GM12801 (cell line): ENCODE measurements around the gene PROK1.

Experiments
- CTCF ChIP-seq: IDR thresholded peaks from one replicate; pipeline ENCODE4 v1.5.1; 2011; ENCODE audit warnings: control low read depth; ENCODE audit not compliant: insufficient read length; ENCODE audit errors: extremely low read depth

PROK1 gene

GRCh38 chr1:110495926-110496600, 45.1 kb downstream of the PROK1 start:
- no peak for TF ChIP-seq CTCF

GRCh38 chr1:110498270-110498669, 47.3 kb downstream of the PROK1 start:
- TF ChIP-seq CTCF: no peak

GRCh38 chr1:110501488-110502132, 50.7 kb downstream of the PROK1 start:
- TF ChIP-seq CTCF: no peak

- TF ChIP-seq CTCF: no peak
These were observed 51.6 kb downstream of the PROK1 start for GRCh38 chr1:110502402-110503151.

GRCh38 chr1:110503471-110503870, 52.5 kb downstream of the PROK1 start:
- no peak for TF ChIP-seq CTCF

- no peak for TF ChIP-seq CTCF
These were observed 53.3 kb downstream of the PROK1 start for GRCh38 chr1:110504226-110504625.

GRCh38 chr1:110505596-110505995, 54.6 kb downstream of the PROK1 start:
- TF ChIP-seq CTCF: no peak
